NK-92 treated with Interleukin-12 subunit alpha and Interleukin-12 subunit beta, amount 100 ng/mL, for 24 hours (cell line): ENCODE measurements around the gene CCDC80.
A peak's percentile ranks its signal among the peaks of the same experiment; 100 is the strongest.

ENCODE experiments used
- DNase-seq: peaks from one replicate; lab custom pipeline; 2025; lab: John Stamatoyannopoulos, UW

Gene CCDC80

GRCh38 chr3:112654979-112655378, 14.0 kb upstream of the CCDC80 start:
- no peak for DNase-seq

DNA sequence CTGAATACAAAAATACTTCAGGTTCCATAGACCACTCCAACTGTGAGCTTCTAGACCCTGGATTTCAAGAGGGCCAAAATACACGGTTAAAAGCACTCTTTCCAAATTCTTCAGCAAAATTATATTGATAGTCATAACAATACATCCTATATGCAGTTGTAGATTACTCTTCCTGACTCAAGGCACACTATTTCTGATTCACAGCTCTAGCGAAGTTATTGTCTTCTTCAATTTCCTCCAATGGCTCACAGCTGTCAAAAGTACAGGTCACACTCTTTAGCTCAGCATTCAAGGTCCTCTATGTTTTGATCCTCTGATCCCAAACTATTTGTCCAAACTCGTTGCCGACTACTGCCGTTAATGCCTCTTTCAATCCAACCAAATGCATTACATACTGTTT, 13.5 kb upstream of the CCDC80 start:
- no peak for DNase-seq

- DNase-seq = no peak
Measured at GRCh38 chr3:112653881-112654300, 12.9 kb upstream of the CCDC80 start.

- no peak for DNase-seq
Measured at GRCh38 chr3:112653209-112653871, 12.4 kb upstream of the CCDC80 start.

DNA sequence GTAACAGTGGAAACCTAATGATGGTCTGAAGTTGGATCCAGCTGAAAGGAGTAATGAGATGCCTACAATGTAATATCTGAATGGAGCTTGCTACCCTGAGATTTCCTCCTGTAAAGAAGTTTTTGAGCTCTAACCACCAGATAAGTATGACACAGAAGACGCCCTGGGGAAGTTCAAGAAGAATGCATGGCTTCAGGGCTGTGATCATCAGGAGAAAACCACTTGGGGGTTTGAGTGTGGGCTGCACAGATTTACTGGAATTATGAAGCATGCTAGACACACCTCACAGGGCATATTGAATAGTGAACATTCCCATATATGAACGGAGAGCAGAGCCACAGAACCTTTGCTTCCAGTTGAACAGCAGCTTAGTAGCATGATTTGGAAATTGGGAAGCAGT, 10.6 kb upstream of the CCDC80 start:
- no peak for DNase-seq

- DNase-seq = no peak
Measured at GRCh38 chr3:112651071-112651470, 10.1 kb upstream of the CCDC80 start.

GRCh38 chr3:112650482-112650881, 9.5 kb upstream of the CCDC80 start:
- DNase-seq = no peak

DNA sequence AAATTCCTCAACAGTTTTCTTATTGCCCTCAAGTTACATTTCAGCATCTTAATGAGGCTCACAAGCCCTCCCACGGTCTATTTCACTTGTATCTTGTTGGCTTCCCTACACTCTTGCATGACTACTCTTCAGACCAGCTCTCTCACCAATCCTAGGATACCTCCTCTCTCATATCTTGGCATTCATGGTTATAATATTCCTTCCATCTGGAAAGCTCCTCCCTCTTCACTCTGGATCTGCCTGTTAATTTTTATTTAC, 8.5 kb upstream of the CCDC80 start:
- no peak for DNase-seq

GRCh38 chr3:112647122-112647521, 6.2 kb upstream of the CCDC80 start:
- no peak for DNase-seq

DNA sequence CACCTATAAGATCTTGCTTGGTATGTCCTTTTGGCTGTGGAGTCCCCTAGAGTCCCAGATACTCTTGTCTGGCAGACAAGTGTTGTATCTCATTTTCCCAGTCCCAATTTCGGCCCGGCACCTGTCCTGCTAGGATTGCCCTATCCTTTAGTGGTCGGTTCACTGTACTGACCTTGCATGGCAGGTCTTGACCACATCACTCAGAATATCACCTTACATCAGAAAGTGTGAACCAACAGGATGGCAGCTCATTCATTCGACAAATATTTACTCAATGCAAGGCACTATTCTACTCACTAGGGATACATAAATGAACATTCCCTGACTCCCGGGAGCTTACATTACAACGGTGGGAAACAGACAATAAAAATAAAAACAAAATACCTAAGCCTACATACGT, 5.7 kb upstream of the CCDC80 start:
- no peak for DNase-seq

DNA sequence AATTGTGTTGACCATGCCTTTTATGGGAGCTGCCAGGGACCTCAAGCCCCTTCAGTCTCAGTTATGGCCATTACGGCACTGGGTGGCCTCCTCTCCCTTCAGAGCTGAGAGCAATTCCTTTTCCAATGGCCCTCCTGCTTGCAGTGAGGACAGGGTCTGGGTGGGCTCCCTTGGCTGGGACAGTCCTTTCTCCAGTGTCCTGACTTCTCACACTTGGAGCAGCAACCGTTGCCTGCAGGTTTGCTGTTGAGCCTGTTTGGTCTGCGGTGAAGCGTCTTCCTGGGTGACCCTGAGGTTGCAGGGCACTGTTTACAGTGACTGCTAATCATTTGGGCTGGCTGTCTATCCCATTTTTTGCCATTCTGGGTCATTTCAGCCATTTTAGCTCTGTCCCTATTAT, 3.5 kb upstream of the CCDC80 start:
- no peak for DNase-seq

GRCh38 chr3:112643621-112644240, 2.8 kb upstream of the CCDC80 start:
- DNase-seq = no peak

GRCh38 chr3:112642912-112643506, 2.1 kb upstream of the CCDC80 start:
- DNase-seq = peak; percentile 83

- DNase-seq = no peak
Measured at GRCh38 chr3:112640276-112640929, 540 bp downstream of the CCDC80 start.

GRCh38 chr3:112639455-112640225, 1.3 kb downstream of the CCDC80 start:
- no peak for DNase-seq

- no peak for DNase-seq
Measured at GRCh38 chr3:112638327-112639020, 2.5 kb downstream of the CCDC80 start.

DNA sequence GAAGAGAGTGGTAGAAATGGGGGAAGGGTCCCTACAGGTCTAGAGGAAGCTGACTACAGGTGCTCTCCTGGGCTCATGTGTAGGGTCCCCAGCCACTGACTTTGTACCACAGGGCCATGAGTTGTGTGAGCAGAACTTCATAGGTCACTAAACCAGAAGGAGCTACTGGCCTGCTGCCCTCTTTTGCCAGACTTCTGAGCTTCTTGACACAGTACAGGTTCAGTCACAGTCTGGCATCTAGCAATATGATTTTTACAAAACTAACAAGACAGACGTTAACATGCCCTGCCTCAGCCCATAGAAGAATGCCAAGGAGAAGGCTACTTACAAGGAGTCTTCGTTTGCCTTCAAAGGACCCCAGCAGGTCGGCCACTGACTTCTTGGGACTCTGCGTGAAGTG, 3.2 kb downstream of the CCDC80 start:
- DNase-seq = no peak

GRCh38 chr3:112635674-112636073, 5.3 kb downstream of the CCDC80 start:
- DNase-seq = no peak

DNA sequence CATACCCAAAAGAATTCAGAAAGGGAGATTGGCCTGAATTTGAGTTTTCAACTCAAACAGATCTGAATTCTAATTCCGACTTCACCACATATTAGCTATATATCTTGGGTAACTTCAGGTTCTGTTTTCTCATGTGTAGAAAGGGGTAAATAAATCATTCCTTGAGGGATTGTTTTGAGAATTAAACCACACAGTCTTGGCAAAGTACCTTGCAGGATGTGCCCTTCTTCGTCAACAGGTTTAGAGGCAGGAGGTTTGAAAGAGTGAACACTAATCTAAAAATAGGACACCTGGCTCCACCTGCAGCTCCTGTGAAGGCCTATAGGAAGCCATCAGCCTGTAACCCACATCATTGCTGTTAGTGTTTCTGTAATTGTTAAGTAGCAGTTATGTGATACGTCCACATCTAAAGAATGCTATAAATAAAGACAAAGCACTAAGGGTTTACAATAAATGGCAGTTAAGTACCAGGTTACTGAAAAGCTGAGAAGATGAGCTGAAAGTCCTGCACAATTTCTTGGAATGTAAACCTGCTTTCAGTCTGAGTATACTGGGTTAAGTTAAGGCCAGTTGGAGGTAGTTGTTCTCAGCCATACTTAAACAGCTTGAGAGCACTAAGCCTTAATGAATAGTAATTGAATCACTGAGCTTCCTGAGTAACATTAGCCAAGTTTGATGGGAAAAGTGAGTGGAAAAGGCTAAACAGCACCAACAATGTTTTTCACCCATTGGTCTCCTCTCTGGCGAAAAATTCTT, 6.0 kb downstream of the CCDC80 start:
- no peak for DNase-seq

DNA sequence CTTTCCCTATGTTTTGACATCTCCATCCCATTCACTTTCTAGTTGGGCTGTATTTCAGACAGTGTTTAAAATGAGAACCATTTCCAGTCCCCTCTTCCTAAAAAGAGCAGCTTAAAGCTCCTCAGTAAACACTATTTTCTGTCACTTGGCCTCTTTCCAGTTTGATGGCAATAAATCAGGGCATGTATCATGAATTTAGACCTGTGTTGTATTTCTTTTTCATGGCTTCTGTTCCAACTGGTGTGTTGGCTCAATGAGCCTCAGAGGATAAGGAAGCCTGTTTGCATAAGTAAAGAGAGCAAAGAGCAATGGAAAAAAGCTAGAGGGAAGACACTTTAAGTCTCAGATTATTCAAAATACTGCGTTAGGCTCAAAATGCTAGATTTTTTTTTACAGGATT, 7.2 kb downstream of the CCDC80 start:
- no peak for DNase-seq

- DNase-seq = no peak
Measured at GRCh38 chr3:112633191-112633590, 7.8 kb downstream of the CCDC80 start.
